ENCODE measurements around the gene SLC25A4.
"Not testable (repeated sequence)": the region's sequence is repeated elsewhere in the genome, so short reads cannot be mapped to it uniquely, and the experiment has no call there.

DNA sequence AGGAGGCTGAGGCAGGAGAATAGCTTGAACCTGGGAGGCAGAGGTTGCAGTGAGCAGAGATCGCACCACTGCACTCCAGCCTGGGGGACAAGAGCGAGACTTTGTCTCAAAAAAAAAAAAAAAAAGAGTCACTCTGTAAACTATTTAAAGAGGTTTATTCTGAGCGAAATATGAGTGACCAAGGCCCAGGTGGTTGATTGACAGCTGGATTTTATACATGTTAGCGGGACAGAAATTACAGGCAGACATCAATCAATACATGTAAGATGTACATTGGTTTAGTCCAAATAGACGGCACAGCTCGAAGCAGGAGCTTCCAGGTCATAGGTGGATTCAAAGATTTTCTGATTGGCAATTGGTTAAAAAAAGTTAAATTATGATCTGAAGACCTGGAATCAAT, 35.5 kb upstream of the SLC25A4 start:
- not testable (repeated sequence) for TF ChIP-seq POLR2A (IDR thresholded peaks at IDR 0.05)
- TF ChIP-seq, protein P1, sequence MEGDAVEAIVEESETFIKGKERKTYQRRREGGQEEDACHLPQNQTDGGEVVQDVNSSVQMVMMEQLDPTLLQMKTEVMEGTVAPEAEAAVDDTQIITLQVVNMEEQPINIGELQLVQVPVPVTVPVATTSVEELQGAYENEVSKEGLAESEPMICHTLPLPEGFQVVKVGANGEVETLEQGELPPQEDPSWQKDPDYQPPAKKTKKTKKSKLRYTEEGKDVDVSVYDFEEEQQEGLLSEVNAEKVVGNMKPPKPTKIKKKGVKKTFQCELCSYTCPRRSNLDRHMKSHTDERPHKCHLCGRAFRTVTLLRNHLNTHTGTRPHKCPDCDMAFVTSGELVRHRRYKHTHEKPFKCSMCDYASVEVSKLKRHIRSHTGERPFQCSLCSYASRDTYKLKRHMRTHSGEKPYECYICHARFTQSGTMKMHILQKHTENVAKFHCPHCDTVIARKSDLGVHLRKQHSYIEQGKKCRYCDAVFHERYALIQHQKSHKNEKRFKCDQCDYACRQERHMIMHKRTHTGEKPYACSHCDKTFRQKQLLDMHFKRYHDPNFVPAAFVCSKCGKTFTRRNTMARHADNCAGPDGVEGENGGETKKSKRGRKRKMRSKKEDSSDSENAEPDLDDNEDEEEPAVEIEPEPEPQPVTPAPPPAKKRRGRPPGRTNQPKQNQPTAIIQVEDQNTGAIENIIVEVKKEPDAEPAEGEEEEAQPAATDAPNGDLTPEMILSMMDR (IDR thresholded peaks at IDR 0.05) = not testable (repeated sequence)

Data from testis (tissue), 2 donors.